Esophagus squamous epithelium (tissue), 4 donors: ENCODE measurements around the gene CAMK2G.

ENCODE experiments used
- POLR2A ChIP-seq, 4 donors: fragments of 450-650 bp; IDR thresholded peaks; one replicate each; pipeline ENCODE4 v1.6.1; 2017; ENCODE audit warnings: antibody characterized with exemption in 4 of 4, mild to moderate bottlenecking in 4 of 4, moderate library complexity in 3 of 4
- TF ChIP-seq, protein P1 (sequence below), 6 experiments: fragments of 450-650 bp in 4 of 6; fragments of 200-600 bp in 2 of 6; sonication (generic) in 2 of 6; IDR thresholded peaks; one replicate each; pipeline ENCODE4 v1.5.1; 2016 to 2019; ENCODE audit warnings: antibody characterized with exemption in 6 of 6, mild to moderate bottlenecking in 4 of 6, moderate library complexity in 4 of 6

DNA sequence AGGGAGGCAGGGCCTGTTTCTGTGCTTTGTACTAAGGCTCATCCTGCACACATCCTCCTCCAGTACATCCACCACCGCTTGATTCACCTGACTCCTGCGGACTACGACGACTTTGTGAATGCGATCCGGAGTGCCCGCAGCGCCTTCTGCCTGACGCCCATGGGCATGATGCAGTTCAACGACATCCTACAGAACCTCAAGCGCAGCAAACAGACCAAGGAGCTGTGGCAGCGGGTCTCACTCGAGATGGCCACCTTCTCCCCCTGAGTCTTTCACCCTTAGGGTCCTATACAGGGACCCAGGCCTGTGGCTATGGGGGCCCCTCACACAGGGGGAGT is 73.1 kb downstream of the CAMK2G start:
- TF ChIP-seq, protein P1, sequence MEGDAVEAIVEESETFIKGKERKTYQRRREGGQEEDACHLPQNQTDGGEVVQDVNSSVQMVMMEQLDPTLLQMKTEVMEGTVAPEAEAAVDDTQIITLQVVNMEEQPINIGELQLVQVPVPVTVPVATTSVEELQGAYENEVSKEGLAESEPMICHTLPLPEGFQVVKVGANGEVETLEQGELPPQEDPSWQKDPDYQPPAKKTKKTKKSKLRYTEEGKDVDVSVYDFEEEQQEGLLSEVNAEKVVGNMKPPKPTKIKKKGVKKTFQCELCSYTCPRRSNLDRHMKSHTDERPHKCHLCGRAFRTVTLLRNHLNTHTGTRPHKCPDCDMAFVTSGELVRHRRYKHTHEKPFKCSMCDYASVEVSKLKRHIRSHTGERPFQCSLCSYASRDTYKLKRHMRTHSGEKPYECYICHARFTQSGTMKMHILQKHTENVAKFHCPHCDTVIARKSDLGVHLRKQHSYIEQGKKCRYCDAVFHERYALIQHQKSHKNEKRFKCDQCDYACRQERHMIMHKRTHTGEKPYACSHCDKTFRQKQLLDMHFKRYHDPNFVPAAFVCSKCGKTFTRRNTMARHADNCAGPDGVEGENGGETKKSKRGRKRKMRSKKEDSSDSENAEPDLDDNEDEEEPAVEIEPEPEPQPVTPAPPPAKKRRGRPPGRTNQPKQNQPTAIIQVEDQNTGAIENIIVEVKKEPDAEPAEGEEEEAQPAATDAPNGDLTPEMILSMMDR (IDR thresholded peaks at IDR 0.05): no peak
- TF ChIP-seq POLR2A (IDR thresholded peaks at IDR 0.05): no peak
